DND-41 (cell line): ENCODE measurements around the gene NFKB1.

Experiments
- ATAC-seq: fragments of 200-7000 bp; cut with Tn5 transposase; 3 replicates; pipeline ENCODE4 v1.9.1; 2021; ENCODE audit warnings: low read depth; ENCODE audit not compliant: insufficient read depth
- DNase-seq: peaks from one replicate; pipeline ENCODE4 v3.0.0-alpha.2; 2020
- H2AFZ ChIP-seq: 2 replicates; pipeline ENCODE4 v1.6.0; 2012; ENCODE audit warnings: low read depth, low read length
- H3K27ac ChIP-seq: 2 replicates; pipeline ENCODE4 v1.5.1; 2012; ENCODE audit warnings: low read length, inconsistent platforms
- H3K27me3 ChIP-seq: fragments of 200-600 bp; sonication (generic); 2 replicates; pipeline ENCODE4 v1.6.0; 2012; ENCODE audit warnings: low read length, mild to moderate bottlenecking, inconsistent platforms; ENCODE audit not compliant: insufficient read depth, poor library complexity
- H3K36me3 ChIP-seq: 2 replicates; pipeline ENCODE4 v1.5.1; 2012; ENCODE audit warnings: low read length, inconsistent platforms; ENCODE audit not compliant: insufficient read depth
- H3K4me1 ChIP-seq: 2 replicates; pipeline ENCODE4 v1.5.1; 2012; ENCODE audit warnings: mild to moderate bottlenecking, low read length; ENCODE audit not compliant: insufficient read depth
- H3K4me2 ChIP-seq: 2 replicates; pipeline ENCODE4 v1.6.0; 2012; ENCODE audit warnings: mild to moderate bottlenecking, moderate library complexity, low read length, inconsistent platforms; ENCODE audit not compliant: insufficient read depth
- H3K4me3 ChIP-seq, 2 experiments: fragments of 200-600 bp in 1 of 2; shearing (Covaris generic) in 1 of 2; 2 replicates each; pipeline ENCODE4 v1.5.1; 2012 to 2016; ENCODE audit warnings: inconsistent platforms in 2 of 2, low read length in 2 of 2, mild to moderate bottlenecking in 2 of 2, low read depth in 1 of 2, moderate library complexity in 1 of 2
- H3K79me2 ChIP-seq: 2 replicates; pipeline ENCODE4 v1.6.0; 2012; ENCODE audit warnings: low read length, inconsistent platforms; ENCODE audit not compliant: insufficient read depth
- H3K9ac ChIP-seq: 2 replicates; pipeline ENCODE4 v1.6.0; 2012; ENCODE audit warnings: low read depth, mild to moderate bottlenecking, inconsistent platforms, low read length, moderate library complexity
- H3K9me3 ChIP-seq: 2 replicates; pipeline ENCODE4 v1.5.1; 2012; ENCODE audit warnings: low read length, moderate library complexity, mild to moderate bottlenecking, inconsistent platforms; ENCODE audit not compliant: insufficient read depth, severe bottlenecking
- H4K20me1 ChIP-seq: 2 replicates; pipeline ENCODE4 v1.6.0; 2012; ENCODE audit warnings: low read length; ENCODE audit not compliant: insufficient read depth
- CTCF ChIP-seq: IDR thresholded peaks from 2 replicates; pipeline ENCODE4 v1.5.1; 2012; ENCODE audit warnings: borderline replicate concordance, low read length, moderate library complexity, mild to moderate bottlenecking; ENCODE audit not compliant: poor library complexity, severe bottlenecking; ENCODE audit errors: extremely low read depth
- EZH2 ChIP-seq: IDR thresholded peaks from 3 replicates; pipeline ENCODE4 v1.6.1; 2012; ENCODE audit warnings: borderline replicate concordance, low read depth, mild to moderate bottlenecking, moderate library complexity, low read length, inconsistent platforms; ENCODE audit not compliant: severe bottlenecking

Gene NFKB1

GRCh38 chr4:102572452-102572851, 71.3 kb downstream of the NFKB1 start:
- no peak for ATAC-seq
- H3K4me1 ChIP-seq, result peaks cover 27% of the 10 kb centered on the region
- H3K4me3 ChIP-seq, result no peak overlapping the region
- no peak for DNase-seq
- TF ChIP-seq CTCF, result no peak
- TF ChIP-seq EZH2, result no peak
- no peak overlapping the region for H3K9ac ChIP-seq
- no peaks in the 10 kb centered on the region for H3K27me3 ChIP-seq
- peaks cover 4% of the 10 kb centered on the region; the same call in 1 of the 2 replicates for H4K20me1 ChIP-seq
- H2AFZ ChIP-seq, result no peak overlapping the region
- H3K27ac ChIP-seq, result no peak overlapping the region
- no peaks in the 10 kb centered on the region for H3K79me2 ChIP-seq
- no peak overlapping the region for H3K4me2 ChIP-seq
- H3K9me3 ChIP-seq, result no peaks in the 10 kb centered on the region
- peaks cover 16% of the 10 kb centered on the region; the same call in 1 of the 2 replicates for H3K36me3 ChIP-seq

DNA sequence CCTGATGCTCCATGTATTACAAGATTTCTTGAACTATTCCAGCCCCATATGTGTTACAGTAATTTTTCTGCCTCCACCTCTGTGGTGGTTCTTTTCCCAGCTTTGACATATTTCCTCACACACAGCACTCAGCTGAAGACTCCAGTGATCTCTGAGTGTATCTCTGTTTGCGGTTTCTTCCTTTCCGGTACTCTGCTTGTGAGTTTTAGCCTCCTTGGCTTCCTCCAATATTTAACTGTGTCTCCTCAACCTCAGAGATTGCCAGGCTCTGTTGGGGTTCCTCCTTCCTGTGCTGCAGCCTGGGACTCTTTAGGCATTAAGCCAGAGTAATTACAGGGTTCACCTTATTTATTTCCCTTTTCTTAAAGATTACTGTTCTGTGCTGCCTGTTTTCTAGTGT, 73.2 kb downstream of the NFKB1 start:
- Histone ChIP-seq H3K4me2 (peak overlapping the region; percentile 25; the same call in 1 of the 2 replicates), H3K27me3 (no peaks in the 10 kb centered on the region), H3K27ac (0 out of 2 replicates have a peak overlapping the region, but pooled peaks have one; percentile 11), H3K9ac (no peak overlapping the region), H3K9me3 (no peaks in the 10 kb centered on the region), H3K79me2 (no peaks in the 10 kb centered on the region), H3K36me3 (peaks cover 33% of the 10 kb centered on the region), H2AFZ (no peak overlapping the region), H3K4me3 (no peak overlapping the region), H4K20me1 (peaks cover 4% of the 10 kb centered on the region; the same call in 1 of the 2 replicates), H3K4me1 (peaks cover 27% of the 10 kb centered on the region)
- TF ChIP-seq CTCF, result no peak
- TF ChIP-seq EZH2, result no peak
- ATAC-seq (peak; percentile 100), DNase-seq (peak; percentile 65)

GRCh38 chr4:102575369-102576129, 74.4 kb downstream of the NFKB1 start:
- H2AFZ ChIP-seq, result no peak overlapping the region
- H3K36me3 ChIP-seq, result peaks cover 34% of the 10 kb centered on the region
- no peaks in the 10 kb centered on the region for H3K79me2 ChIP-seq
- no peak overlapping the region for H3K4me3 ChIP-seq
- peaks cover 27% of the 10 kb centered on the region for H3K4me1 ChIP-seq
- no peaks in the 10 kb centered on the region for H3K9me3 ChIP-seq
- ATAC-seq (no peak), DNase-seq (no peak)
- TF ChIP-seq CTCF, result no peak
- TF ChIP-seq EZH2, result no peak
- H4K20me1 ChIP-seq, result peaks cover 4% of the 10 kb centered on the region; the same call in 1 of the 2 replicates
- no peak overlapping the region for H3K9ac ChIP-seq
- no peaks in the 10 kb centered on the region for H3K27me3 ChIP-seq
- no peak overlapping the region for H3K4me2 ChIP-seq
- H3K27ac ChIP-seq, result no peak overlapping the region
